HepG2 (cell line): ENCODE data around the gene ZDHHC24. TPM values are rescaled to one million over a fixed set of nuclear protein-coding genes. Genes with fewer than 3 reads are reported as not detected.

ENCODE experiments used
- ATF4 ChIP-seq, 2 experiments: fragments of 450-650 bp in 1 of 2; sonication (generic) in 1 of 2; formaldehyde crosslinking; IDR thresholded peaks; 2 replicates each; pipeline versions ENCODE4 v1.5.0 to v1.8.0; 2020 to 2022; ENCODE audit warnings: mild to moderate bottlenecking in 1 of 2, missing genetic modification reagents in 1 of 2
- CC2D1A ChIP-seq: sonication (generic); formaldehyde crosslinking; IDR thresholded peaks from 2 replicates; pipeline ENCODE4 v1.8.1; 2023; ENCODE audit warnings: mild to moderate bottlenecking, missing genetic modification reagents
- CENPT ChIP-seq: sonication (generic); formaldehyde crosslinking; IDR thresholded peaks from 2 replicates; pipeline ENCODE4 v1.8.0; 2022; ENCODE audit warnings: low read depth, mild to moderate bottlenecking, moderate library complexity, missing genetic modification reagents
- CREM ChIP-seq, 2 experiments: sonication (generic) in 1 of 2; formaldehyde crosslinking in 1 of 2; IDR thresholded peaks; 2 replicates each; pipeline versions ENCODE4 v1.4.0 to v1.6.1; 2016 to 2020; ENCODE audit warnings: antibody characterized with exemption in 1 of 2, mild to moderate bottlenecking in 1 of 2, missing genetic modification reagents in 1 of 2
- FOXO4 ChIP-seq: sonication (generic); formaldehyde crosslinking; conservative IDR thresholded peaks from 2 replicates; pipeline ENCODE4 v1.8.1; 2023; ENCODE audit warnings: missing genetic modification reagents
- GTF3A ChIP-seq: sonication (generic); formaldehyde crosslinking; conservative IDR thresholded peaks from 2 replicates; pipeline ENCODE4 v1.4.0; 2020; ENCODE audit warnings: mild to moderate bottlenecking, missing genetic modification reagents
- HOXA7 ChIP-seq: sonication (generic); formaldehyde crosslinking; IDR thresholded peaks from 2 replicates; pipeline ENCODE4 v1.8.1; 2022; ENCODE audit warnings: mild to moderate bottlenecking, missing genetic modification reagents, moderate library complexity
- KAT7 ChIP-seq: IDR thresholded peaks from 2 replicates; pipeline ENCODE4 v1.6.1; 2018; ENCODE audit warnings: borderline replicate concordance, missing compliant biosample characterization
- LCORL ChIP-seq, 2 experiments: fragments of 450-650 bp in 1 of 2; sonication (generic) in 1 of 2; formaldehyde crosslinking in 1 of 2; IDR thresholded peaks; 2 replicates each; pipeline versions ENCODE4 v1.5.0 to v1.6.1; 2017 to 2020; ENCODE audit warnings: antibody characterized with exemption in 1 of 2, missing genetic modification reagents in 1 of 2
- MEIS2 ChIP-seq: sonication (generic); formaldehyde crosslinking; IDR thresholded peaks from 2 replicates; pipeline ENCODE4 v1.9.0; 2021; ENCODE audit warnings: mild to moderate bottlenecking, missing genetic modification reagents
- RBM39 ChIP-seq: fragments of 200-400 bp; formaldehyde crosslinking; IDR thresholded peaks from one replicate; pipeline ENCODE4 v1.6.1; 2018; ENCODE audit warnings: antibody characterized with exemption, mild to moderate bottlenecking, low read depth, low read length; ENCODE audit not compliant: poor library complexity, severe bottlenecking
- SAFB2 ChIP-seq: sonication (generic); formaldehyde crosslinking; IDR thresholded peaks from 2 replicates; pipeline ENCODE4 v1.5.1; 2020; ENCODE audit warnings: missing genetic modification reagents, low read depth, mild to moderate bottlenecking, borderline replicate concordance
- SAP130 ChIP-seq: IDR thresholded peaks from 2 replicates; pipeline ENCODE4 v1.6.1; 2016; ENCODE audit warnings: low read depth
- SMC3 ChIP-seq: IDR thresholded peaks from 2 replicates; pipeline ENCODE4 v1.6.1; 2011; ENCODE audit warnings: low read length, improper control_type of control experiment
- XRCC5 ChIP-seq: fragments of 200-400 bp; formaldehyde crosslinking; optimal IDR thresholded peaks from 2 replicates; pipeline ENCODE3; 2017; ENCODE audit warnings: mild to moderate bottlenecking, low read length
- ZNF251 ChIP-seq: sonication (generic); formaldehyde crosslinking; IDR thresholded peaks from 2 replicates; pipeline ENCODE4 v1.9.0; 2021; ENCODE audit warnings: mild to moderate bottlenecking, missing genetic modification reagents
- ZNF30 ChIP-seq: sonication (generic); formaldehyde crosslinking; IDR thresholded peaks from 2 replicates; pipeline ENCODE4 v1.5.0; 2020; ENCODE audit warnings: mild to moderate bottlenecking, missing genetic modification reagents
- ZNF468 ChIP-seq: sonication (generic); formaldehyde crosslinking; IDR thresholded peaks from 2 replicates; pipeline ENCODE4 v1.8.0; 2022; ENCODE audit warnings: mild to moderate bottlenecking, moderate library complexity, missing genetic modification reagents
- ZNF598 ChIP-seq: sonication (generic); formaldehyde crosslinking; IDR thresholded peaks from 2 replicates; pipeline ENCODE4 v1.5.1; 2020; ENCODE audit warnings: mild to moderate bottlenecking, missing genetic modification reagents, borderline replicate concordance
- polyA plus RNA-seq, 8 experiments: library from polyadenylated mRNA; depleted of rRNA in 3 of 8; stranded (reverse) in 7 of 8; unstranded in 1 of 8; fragments of >200 nt; fragmentation: Illumina TruSeq in 4 of 8; extraction: Trizol in 4 of 8; gene quantifications; 2 replicates each; pipeline versions ENCODE4 v1.2.1 to v1.2.3, GENCODE V29; 2011 to 2016; ENCODE audit warnings: low read depth in 4 of 8, missing spikeins in 1 of 8, mixed read lengths in 1 of 8; ENCODE audit not compliant: insufficient read depth in 1 of 8
- total RNA-seq, 5 experiments: library from RNA; depleted of rRNA; stranded (reverse); fragments of >200 nt; fragmentation: Illumina TruSeq; extraction: Trizol; gene quantifications; 2 replicates each; pipeline ENCODE4 v1.2.3, GENCODE V29; 2016; ENCODE audit warnings: low read depth in 1 of 5
- TF ChIP-seq, protein P1 (sequence below): sonication (generic); IDR thresholded peaks from 2 replicates; pipeline ENCODE4 v1.6.1; 2016; ENCODE audit warnings: low read depth, borderline replicate concordance
- TF ChIP-seq, protein P2 (sequence below): IDR thresholded peaks from 2 replicates; pipeline ENCODE4 v1.6.1; 2012; ENCODE audit warnings: low read length, improper control_type of control experiment
- TF ChIP-seq, protein P3 (sequence below): IDR thresholded peaks from 2 replicates; pipeline ENCODE4 v1.6.1; 2016; ENCODE audit warnings: control low read depth

Gene ZDHHC24
- total and polyA plus RNA-seq, 2 of the 13 experiments (the other 11 are each of a cell fraction or from before 2014, with no cell fraction given), result 4.3 TPM

DNA sequence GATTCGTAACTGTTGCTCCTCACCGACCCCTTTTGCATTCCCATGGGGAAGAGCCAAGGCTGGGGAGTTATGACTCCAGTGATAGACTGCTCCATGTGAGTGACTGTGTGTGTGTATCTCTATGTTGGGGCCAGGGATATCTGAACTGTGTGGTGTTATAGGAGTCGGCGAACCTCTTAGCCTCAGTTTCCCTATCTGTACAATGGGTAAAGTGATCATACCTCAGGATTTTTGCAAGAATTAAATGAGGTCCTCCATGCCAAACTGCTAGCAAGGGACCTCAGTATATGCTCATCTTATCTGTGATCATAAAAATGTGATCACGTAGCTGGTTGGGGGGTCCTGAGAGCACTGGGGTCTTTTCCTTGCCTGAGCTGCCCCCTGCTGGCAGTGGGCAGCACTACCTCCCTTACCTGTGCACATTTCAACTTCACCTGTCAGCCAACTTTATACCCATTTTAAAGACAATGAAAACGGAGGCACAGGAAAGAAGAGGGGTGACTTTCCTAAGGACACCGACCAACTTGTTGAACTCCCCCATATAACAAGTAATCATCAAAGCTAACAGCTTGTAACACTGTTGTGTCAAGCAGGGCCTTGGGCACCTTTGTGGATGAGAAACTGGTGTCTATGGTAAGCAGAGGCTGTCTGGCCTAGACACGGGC, 67.0 kb downstream of the ZDHHC24 start (continued):
- TF ChIP-seq ZNF598 (CRISPR knock-in tag) (no peak), LCORL (IDR thresholded peaks at IDR 0.05) (no peak), LCORL (CRISPR knock-in tag; IDR thresholded peaks at IDR 0.05) (0 out of 2 replicates have a peak, but pooled peaks have one; percentile 17), CENPT (no peak), CREM (IDR thresholded peaks at IDR 0.05) (no peak), CREM (CRISPR knock-in tag; IDR thresholded peaks at IDR 0.05) (no peak), ZNF251 (CRISPR knock-in tag) (no peak), ZNF30 (CRISPR knock-in tag) (no peak), SAFB2 (CRISPR knock-in tag) (no peak), KAT7 (CRISPR knock-in tag) (no peak), FOXO4 (CRISPR knock-in tag) (0 out of 2 replicates have a peak, but pooled peaks have one; percentile 59), SAP130 (0 out of 2 replicates have a peak, but pooled peaks have one; percentile 14), GTF3A (no peak), ATF4 (CRISPR knock-in tag; IDR thresholded peaks at IDR 0.05) (no peak), RBM39 (no peak), MEIS2 (CRISPR knock-in tag) (peak; percentile 94), XRCC5 (peak; percentile 67), CC2D1A (no peak), SMC3 (peak; percentile 54; the same call in 1 of the 2 replicates), HOXA7 (CRISPR knock-in tag) (no peak), ZNF468 (CRISPR knock-in tag) (0 out of 2 replicates have a peak, but pooled peaks have one; percentile 39)
- TF ChIP-seq, protein P1, sequence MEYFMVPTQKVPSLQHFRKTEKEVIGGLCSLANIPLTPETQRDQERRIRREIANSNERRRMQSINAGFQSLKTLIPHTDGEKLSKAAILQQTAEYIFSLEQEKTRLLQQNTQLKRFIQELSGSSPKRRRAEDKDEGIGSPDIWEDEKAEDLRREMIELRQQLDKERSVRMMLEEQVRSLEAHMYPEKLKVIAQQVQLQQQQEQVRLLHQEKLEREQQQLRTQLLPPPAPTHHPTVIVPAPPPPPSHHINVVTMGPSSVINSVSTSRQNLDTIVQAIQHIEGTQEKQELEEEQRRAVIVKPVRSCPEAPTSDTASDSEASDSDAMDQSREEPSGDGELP, result no peak
- TF ChIP-seq, protein P2, sequence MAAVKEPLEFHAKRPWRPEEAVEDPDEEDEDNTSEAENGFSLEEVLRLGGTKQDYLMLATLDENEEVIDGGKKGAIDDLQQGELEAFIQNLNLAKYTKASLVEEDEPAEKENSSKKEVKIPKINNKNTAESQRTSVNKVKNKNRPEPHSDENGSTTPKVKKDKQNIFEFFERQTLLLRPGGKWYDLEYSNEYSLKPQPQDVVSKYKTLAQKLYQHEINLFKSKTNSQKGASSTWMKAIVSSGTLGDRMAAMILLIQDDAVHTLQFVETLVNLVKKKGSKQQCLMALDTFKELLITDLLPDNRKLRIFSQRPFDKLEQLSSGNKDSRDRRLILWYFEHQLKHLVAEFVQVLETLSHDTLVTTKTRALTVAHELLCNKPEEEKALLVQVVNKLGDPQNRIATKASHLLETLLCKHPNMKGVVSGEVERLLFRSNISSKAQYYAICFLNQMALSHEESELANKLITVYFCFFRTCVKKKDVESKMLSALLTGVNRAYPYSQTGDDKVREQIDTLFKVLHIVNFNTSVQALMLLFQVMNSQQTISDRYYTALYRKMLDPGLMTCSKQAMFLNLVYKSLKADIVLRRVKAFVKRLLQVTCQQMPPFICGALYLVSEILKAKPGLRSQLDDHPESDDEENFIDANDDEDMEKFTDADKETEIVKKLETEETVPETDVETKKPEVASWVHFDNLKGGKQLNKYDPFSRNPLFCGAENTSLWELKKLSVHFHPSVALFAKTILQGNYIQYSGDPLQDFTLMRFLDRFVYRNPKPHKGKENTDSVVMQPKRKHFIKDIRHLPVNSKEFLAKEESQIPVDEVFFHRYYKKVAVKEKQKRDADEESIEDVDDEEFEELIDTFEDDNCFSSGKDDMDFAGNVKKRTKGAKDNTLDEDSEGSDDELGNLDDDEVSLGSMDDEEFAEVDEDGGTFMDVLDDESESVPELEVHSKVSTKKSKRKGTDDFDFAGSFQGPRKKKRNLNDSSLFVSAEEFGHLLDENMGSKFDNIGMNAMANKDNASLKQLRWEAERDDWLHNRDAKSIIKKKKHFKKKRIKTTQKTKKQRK, result no peak
- TF ChIP-seq, protein P3, sequence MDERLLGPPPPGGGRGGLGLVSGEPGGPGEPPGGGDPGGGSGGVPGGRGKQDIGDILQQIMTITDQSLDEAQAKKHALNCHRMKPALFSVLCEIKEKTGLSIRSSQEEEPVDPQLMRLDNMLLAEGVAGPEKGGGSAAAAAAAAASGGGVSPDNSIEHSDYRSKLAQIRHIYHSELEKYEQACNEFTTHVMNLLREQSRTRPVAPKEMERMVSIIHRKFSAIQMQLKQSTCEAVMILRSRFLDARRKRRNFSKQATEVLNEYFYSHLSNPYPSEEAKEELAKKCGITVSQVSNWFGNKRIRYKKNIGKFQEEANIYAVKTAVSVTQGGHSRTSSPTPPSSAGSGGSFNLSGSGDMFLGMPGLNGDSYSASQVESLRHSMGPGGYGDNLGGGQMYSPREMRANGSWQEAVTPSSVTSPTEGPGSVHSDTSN (CRISPR knock-in tag), result peak; percentile 59
